Caki2 (cell line): ENCODE results near the gene MAN2A2. TPM values are rescaled to one million over a fixed set of nuclear protein-coding genes. Genes with fewer than 3 reads are reported as not detected.

Experiments
- DNase-seq: peaks from one replicate; pipeline ENCODE4 v3.0.0-alpha.2; 2015; ENCODE audit warnings: low read depth
- in situ Hi-C: cut with HindIII; loops from 2 replicates; pipeline ENCODE4 v1.10.0; 2016; ENCODE audit warnings: low sequenced_read_pairs, low pct_unique_long_range_greater_than_20kb, mixed read lengths
- total RNA-seq: library from RNA; depleted of rRNA; stranded (reverse); fragments of >200 nt; shearing (Covaris generic); gene quantifications from 2 replicates; pipeline ENCODE4 v1.2.3, GENCODE V29; 2014; ENCODE audit warnings: low replicate concordance; rRNA removed

MAN2A2 gene
- total RNA-seq, 1 experiment from 2014 or later: 28.0 TPM

- no peak for DNase-seq
- in situ Hi-C loops: no loop called here
Observed at GRCh38 chr15:90968434-90968833, 65.3 kb downstream of the MAN2A2 start.

- in situ Hi-C loops: no loop called here
- DNase-seq: no peak
Observed at GRCh38 chr15:90970274-90970673, 67.2 kb downstream of the MAN2A2 start.

- in situ Hi-C loops: no loop called here
- no peak for DNase-seq
Observed at GRCh38 chr15:90972133-90972532, 69.0 kb downstream of the MAN2A2 start.

Other genes with a start within 250 kb of the MAN2A2 start
- gene BLM, start 186.0 kb upstream of the MAN2A2 start, total RNA-seq: 12.5 and 14.1 TPM in 2 replicates
- gene FURIN, start 34.7 kb upstream of the MAN2A2 start, total RNA-seq: 26.1 and 29.7 TPM in 2 replicates
- gene FES, start 18.8 kb upstream of the MAN2A2 start, total RNA-seq: not detected in 2 replicates
- gene HDDC3, start 29.2 kb downstream of the MAN2A2 start, total RNA-seq: 23.9 and 38.5 TPM in 2 replicates
- gene UNC45A, start 32.0 kb downstream of the MAN2A2 start, total RNA-seq: 99.4 and 149 TPM in 2 replicates
- gene RCCD1, start 51.6 kb downstream of the MAN2A2 start, total RNA-seq: 45.0 and 70.4 TPM in 2 replicates
- 164 and 189 TPM in 2 replicates for gene PRC1, start 91.2 kb downstream of the MAN2A2 start, total RNA-seq
- gene VPS33B, start 119.3 kb downstream of the MAN2A2 start, total RNA-seq: 22.4 and 44.7 TPM in 2 replicates
- gene SV2B, start 197.0 kb downstream of the MAN2A2 start, total RNA-seq: not detected in 2 replicates